Endothelial cell of hepatic sinusoid (primary cell): ENCODE data around the gene HDAC4.
"Not testable (repeated sequence)": the region's sequence is repeated elsewhere in the genome, so short reads cannot be mapped to it uniquely, and the experiment has no call there.

ENCODE experiments used
- in situ Hi-C: cut with HindIII; loops from 2 replicates; pipeline ENCODE4 v1.10.0; 2017; ENCODE audit warnings: low sequenced_read_pairs

HDAC4 gene

DNA sequence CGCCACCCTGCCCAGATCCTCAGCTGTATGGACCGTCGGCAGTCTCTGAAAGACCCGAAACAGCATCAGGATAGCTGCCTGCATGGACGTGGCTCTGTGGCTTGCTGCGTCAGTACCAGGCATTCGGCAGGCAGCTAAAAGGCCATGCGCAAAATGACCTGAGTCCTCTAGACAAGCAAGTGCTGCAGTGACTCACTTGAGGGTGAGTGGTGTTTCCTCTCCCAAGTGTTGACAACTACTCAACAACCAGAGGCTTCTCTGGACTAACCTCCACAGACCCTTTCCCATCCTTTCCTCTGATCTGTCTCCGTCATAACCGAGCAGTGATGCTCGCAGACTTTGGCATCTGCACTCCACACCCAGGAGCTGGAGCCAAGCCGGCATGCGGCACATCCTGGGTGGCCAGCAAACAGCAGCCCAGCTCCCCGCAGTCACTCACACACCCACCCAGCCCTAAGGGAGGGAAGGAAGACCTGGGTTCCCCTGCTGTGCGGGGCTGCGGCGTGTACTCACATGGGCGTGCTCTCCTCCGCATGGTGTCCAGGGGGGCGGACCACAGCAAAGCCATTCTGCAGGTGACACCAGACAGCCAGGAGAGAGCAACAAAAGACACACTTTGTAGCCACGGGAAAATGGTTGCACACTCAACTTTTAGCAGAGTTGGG, 313.6 kb downstream of the HDAC4 start:
- in situ Hi-C loops = loop anchor here (25.0 kb wide), 1 partner anchor 575 kb away; no protein-coding TSS in a partner anchor

DNA sequence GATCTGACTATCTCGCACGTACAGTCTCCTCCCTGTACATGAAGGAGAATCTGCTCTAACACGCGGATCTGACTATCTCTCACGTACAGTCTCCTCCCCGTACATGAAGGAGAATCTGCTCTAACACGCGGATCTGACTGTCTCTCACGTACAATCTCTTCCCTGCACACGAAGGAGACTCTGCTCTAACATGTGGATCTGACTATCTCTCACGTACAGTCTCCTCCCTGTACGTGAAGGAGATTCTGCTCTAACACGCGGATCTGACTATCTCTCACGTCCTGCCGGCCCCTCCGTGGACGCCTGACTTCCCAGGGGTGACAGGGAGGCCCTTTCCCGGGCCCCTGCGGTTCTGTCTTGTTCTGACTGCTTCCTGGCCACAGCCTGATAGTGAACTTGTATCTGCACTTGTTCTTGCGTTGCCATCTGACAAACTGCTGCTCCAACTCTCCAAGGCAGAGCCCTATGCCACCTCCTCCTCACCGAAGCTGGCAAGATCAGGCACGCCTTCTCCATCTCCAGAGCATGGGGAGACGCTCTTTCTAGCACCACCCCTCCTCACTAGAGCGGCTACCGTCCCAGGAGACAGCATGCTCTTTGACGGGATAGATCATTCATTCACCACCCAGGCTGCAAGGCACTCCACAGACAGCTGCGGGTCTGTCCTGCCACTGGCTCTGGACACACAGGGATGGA, 314.3 kb downstream of the HDAC4 start:
- in situ Hi-C loops = loop anchor here (25.0 kb wide), 1 partner anchor 574 kb away; no protein-coding TSS in a partner anchor

DNA sequence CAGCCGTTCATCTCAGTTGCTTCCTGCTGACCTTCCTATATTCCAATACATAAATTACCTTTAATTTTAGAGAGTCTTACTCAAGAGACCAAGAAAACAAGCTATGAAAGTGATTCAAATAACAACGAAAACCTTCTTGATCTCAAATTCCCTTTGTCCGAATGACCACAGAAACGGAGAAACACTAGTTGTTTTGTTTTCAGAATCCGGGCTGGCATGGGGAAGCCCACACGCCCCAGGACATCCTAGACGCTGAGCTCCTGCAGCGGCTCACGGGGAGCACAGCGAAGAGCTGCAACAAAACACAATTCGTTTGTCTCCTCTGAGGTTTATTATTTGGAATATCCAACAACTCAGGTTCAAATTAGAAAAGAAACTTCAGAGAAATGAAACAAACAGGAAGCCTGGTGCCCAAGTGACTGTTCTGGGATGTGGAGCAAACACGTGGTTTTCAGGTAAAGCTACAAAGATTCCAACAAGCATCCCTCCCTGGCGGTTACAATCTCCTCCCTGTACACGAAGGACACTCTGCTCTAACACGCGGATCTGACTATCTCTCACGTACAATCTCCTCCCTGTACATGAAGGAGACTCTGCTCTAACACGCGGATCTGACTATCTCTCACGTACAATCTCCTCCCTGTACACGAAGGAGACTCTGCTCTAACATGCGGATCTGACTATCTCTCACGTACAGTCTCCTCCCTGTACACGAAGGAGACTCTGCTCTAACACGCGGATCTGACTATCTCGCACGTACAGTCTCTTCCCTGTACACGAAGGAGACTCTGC, 315.4 kb downstream of the HDAC4 start:
- in situ Hi-C loops = loop anchor here (25.0 kb wide), 1 partner anchor 573 kb away; no protein-coding TSS in a partner anchor

DNA sequence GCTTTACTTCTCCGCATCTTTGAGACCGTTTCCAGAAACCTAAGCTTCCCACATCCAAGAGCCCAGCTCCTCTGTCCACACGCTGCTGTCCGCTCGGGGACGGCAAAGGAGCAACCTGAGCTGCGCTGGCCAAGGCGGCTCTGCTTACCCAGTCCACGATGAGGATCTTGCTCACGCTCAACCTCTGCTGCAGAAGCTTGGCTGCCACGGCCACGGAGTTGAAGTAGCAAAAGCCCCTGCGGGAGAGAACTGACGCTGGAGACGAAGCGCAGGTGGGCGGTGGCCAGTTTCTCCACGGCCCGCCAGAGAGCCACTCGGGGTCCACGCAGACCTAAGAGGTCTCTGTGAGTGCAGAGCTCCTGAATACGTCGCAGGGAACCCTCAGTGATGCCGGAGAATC, 316.8 kb downstream of the HDAC4 start:
- in situ Hi-C loops = loop anchor here (25.0 kb wide), 1 partner anchor 572 kb away; no protein-coding TSS in a partner anchor

DNA sequence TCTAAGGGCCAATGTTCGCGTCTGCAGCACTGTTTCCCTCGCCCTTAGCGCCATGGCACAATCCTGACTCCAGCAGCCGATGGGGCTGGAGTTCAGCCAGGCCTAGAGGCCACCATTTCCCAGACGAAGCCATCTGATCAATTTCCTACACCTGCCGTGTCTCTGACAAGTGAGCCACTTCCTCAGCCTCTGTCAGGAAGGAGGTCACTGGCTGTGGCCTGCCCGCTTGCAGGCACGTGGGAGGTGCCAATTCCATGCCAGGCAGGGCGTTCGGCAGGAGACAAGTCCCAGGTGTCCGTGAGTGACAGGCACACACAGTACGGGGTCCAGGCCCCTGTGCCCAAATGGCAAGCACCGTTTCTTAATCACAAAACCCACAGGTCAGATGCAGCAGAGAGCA, 318.4 kb downstream of the HDAC4 start:
- in situ Hi-C loops = loop anchor here (25.0 kb wide), 1 partner anchor 570 kb away; no protein-coding TSS in a partner anchor

DNA sequence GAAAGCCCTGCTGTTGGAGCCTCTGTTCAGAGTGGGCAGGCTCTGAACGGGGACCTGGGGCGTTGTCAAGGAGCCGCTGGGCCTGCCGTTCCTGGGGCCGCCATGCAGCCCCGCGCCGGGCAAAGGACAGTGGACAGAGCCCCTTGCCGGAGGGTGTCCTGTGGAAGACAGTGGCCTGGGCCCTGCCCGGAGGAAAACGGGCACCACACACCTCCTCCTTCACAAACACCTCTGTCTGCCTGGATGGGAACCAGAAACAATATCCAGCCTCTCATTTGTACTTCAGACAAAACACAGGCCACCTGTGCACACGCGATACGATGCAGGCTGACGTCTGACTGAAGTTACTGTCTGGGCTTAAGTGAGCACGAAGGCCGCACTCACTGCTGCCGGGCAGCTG, 319.2 kb downstream of the HDAC4 start:
- in situ Hi-C loops = loop anchor here (25.0 kb wide), 1 partner anchor 569 kb away; no protein-coding TSS in a partner anchor

DNA sequence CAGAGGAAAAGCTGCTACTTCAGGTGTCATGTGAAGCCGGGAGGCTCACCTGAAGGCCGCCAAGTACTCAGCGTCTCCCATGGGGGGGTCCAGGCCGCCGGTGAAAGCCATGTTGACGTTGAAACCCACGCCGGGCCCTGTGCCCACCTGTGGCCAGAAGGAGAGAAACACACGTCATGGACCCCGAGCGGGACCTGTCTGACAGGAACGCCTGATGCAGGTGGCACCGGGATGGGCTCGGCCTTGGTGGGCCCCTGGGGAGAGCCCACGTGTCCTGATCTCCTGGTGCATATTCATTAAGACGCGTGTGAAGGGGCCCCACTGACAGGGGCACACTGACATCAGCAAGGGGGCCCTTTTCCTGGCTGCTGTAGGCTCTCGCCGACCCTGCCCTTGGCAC, 319.8 kb downstream of the HDAC4 start:
- in situ Hi-C loops = loop anchor here (25.0 kb wide), 1 partner anchor 569 kb away; no protein-coding TSS in a partner anchor

DNA sequence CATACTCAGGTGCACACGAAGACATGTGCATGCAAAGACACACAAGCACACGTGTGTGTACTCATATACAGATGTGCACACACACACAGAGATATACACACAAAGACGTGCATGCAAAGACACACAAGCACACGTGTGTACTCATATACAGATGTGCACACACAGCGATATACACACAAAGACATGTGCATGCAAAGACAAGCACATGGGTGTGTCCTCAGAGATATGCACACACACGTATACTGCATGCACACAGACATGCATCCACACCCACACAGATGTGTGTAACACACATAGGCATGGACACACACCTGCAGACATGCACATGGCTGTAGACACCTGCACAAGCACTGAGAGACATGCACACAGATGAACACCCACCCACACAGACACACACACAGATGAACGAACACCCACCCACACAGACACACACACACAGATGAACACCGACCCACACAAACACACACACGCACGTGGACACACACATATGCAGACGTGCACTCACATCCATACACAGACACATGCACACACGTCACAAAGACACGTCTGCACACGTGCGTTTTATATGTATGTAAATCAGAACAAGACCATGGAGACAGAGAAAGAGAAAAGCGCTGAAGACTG, 321.0 kb downstream of the HDAC4 start:
- in situ Hi-C loops = loop anchor here (25.0 kb wide), 1 partner anchor 567 kb away; no protein-coding TSS in a partner anchor

DNA sequence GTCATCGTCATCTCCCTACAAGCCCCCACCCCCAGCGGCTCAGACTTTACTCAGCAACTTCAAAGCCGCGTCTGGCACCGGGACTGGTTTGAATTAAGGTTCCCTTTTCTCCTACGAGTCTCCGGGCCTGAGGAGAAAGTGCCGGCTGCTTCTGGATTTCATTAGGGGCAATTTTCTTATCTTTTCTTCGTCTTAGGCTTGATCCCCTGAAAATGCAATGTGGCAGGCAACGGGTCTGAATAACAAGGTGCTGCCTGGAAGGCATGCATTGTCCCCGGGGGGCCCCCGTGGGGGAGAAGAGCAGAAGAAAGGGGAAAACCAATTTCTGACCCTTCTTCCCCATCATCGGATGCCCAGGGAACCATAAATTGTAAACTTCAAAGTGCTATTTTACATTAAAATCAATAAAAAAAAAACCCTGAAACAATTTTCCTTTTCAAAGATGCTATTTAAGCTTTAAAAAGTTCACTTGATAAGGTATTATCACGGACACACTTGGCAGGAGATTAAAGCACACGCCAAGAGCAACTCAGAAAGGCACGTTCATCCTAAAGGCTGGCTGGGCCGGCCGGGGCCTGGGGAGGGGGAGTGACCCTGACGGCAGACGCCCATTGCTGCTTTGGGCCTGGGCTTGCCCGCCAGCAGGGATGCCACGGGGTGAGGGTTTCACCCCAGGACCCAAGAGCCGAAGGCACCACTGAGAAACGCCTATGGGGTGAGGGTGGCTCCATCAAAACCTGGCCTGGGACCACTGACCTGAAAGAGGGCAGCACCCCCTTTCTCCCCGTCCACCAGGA, 322.5 kb downstream of the HDAC4 start:
- in situ Hi-C loops = loop anchor here (25.0 kb wide), 1 partner anchor 566 kb away; no protein-coding TSS in a partner anchor

DNA sequence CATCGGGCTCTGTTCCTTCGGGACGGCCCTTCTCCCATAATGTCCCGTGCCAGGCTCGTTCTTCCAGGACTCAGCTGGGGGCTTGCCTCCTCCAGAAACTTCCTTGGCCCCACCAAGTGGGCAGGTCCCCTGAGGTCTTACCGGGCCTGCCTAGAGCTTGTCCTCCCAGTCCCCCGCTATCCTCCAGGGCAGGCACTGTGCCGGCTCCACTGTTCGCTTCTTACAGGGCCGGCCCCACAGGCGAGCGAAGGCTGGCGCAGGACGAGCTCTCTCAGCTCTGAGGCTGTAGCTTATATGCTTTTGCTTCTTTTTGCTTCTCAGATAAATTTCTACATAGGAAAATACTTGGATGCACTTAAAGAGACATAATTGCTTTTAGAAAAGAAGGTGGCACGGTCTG, 323.6 kb downstream of the HDAC4 start:
- in situ Hi-C loops = loop anchor here (25.0 kb wide), 1 partner anchor 565 kb away; no protein-coding TSS in a partner anchor

DNA sequence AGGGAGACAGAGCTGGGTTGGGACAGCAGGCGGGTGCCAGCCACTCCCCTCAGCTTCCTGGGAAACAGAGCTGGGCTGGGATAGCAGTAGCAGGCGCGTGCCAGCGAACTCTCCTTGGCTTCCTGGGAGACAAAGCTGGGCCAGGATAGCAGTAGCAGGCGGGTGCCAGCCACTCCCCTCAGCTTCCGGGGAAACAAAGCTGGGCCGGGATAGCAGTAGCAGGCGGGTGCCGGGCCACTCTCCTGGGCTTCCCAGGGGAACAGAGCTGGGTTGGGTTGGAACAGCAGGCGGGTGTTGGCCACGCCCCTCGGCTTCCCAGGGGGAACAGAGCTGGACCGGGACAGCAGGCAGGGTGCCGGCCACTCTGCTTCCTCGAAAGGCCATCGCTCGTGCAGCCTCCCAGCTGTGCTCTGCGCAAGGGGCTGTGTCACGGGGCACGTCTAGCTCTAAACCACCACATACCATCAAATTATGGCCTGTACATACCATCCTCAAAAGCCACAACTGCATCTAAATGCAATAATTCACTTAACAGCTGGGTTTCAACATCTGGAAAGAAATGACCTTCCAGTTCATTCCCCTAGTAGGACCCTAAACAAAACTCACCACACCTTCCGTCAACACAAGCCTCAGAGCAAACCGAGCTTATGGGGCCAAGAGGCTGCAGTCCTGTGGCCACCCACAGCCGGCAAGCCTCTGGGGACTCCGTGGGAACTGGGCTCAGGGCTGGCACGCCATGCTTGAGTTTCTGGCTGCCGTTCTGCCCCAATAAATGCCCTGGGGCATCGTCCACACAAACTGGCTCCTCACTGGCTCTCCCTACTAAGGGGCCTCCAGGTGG, 324.7 kb downstream of the HDAC4 start:
- in situ Hi-C loops = loop anchor here (25.0 kb wide), 1 partner anchor 564 kb away; no protein-coding TSS in a partner anchor

DNA sequence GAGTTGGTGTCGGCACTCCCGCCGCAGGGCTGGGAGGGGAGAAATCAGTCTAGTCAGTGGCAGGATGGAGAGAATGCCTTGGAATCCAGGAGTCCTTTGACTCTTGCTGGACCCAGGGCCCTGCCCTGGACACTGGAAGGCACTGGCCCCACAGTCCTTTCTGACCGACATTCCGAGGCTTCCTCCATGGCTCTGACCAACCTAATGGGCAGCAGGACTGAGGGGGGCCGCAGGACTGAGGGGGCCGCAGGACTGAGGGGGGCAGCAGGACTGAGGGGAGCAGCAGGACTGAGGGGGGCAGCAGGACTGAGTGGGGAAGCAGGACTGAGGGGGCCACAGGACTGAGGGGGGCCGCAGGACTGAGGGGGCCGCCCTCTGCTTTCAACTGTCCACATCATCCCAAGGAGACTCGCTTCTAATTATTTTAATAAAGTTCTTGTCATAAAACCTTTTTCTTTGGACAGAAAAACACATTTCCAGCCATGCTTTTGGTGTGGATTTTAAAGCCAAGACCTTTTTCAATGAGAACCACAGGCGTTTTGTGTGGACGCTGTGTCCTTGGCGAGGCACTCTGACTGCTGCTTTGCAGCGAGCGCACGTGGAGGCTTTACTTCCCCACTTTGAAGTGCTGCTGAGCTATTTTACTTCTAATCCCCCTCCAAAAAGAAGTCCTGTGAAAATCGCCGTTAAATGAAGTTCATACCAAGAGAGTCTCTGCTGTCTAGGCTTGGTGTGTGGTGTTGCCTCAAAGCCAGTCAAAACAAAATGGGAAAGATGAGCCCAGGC, 326.9 kb downstream of the HDAC4 start:
- in situ Hi-C loops = no loop called here

DNA sequence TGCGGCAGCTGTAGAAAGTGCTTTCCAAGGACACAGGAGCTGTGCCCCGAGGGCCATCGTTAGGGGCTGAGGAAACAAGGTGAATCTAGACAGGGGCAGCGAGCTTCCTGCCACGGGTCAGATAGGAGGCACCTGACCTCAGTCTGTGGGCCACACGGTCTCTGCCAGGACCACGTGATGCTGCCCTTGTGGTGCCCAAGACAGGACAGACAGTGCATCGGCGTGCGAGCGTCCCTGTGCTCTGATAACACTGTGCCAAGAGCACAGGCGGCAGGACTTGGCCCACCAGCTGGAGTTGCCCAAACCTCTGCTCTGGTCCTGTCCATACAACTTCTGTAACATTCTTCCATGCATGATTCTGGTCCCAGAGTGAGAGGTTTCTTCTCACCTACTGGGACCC, 327.6 kb downstream of the HDAC4 start:
- in situ Hi-C loops = no loop called here

DNA sequence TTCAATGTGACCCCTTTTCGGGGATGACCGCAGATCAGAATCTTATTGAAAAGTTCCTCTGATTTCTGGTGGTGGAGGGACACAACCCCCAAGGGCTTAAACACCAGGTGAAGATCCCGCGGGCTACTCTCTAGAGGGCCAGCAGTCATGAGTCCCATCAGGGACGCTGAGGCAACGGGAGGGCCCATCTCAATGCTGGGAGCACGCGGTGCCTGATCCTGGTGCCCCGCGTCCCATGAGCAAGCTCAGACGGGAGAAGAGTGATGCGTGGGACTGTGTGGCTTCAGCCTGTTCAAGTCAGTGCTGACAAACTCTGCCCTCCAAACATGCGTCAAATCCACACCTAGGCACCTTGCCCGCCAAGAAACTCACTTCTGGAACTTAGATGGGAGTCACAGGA, 328.0 kb downstream of the HDAC4 start:
- in situ Hi-C loops = no loop called here

DNA sequence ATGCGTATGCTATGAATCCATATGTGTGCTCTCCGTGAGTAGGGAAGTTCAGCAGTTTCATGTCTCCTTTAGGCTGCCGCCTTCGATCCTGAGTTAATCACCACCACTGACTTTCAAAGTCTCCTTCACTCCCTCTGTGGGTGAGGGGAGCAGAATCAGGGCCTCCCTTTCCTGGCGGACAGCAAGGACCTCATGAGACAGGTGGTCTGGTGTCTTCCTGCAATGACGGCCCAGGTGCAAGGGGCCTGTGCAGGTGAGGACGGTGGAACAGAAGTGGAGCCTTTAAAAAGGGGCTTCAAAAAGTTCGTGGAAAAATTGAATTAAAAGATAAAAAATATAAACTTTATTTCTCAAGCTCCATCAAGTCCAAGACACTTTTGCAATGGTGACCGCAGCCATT, 330.4 kb downstream of the HDAC4 start:
- in situ Hi-C loops = no loop called here

DNA sequence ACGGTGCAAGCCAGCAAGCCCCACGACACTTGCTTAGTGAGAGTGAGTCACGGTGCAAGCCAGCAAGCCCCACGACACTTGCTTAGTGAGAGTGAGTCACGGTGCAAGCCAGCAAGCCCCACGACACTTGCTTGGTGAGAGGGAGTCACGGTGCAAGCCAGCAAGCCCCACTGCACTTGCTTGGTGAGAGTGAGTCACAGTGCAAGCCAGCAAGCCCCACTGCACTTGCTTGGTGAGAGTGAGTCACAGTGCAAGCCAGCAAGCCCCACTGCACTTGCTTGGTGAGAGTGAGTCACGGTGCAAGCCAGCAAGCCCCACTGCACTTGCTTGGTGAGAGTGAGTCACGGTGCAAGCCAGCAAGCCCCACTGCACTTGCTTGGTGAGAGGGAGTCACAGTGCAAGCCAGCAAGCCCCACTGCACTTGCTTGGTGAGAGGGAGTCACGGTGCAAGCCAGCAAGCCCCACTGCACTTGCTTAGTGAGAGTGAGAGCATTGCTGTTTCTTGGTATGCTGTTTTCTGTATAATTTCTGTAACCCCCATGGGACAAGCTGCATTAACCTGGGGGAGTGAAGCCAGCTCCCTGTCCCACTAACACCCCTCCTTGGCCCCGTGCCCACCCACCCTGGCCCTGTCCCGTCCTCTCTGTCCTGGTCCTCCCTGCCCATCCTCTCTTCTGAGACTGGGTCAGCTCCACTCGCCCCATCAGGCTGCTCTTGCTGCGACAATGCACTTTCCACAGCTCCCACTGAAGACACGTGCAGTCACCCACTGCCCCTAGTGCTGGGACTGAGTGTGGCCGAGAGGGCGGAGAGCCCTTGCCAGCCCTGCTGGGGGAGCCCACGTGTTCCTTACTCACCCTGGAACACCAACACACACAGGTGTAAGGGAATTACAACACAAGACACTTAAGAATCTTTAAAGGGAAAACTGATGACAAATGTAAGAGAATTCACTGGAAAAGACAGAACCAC, 331.2 kb downstream of the HDAC4 start:
- in situ Hi-C loops = not testable (repeated sequence)

DNA sequence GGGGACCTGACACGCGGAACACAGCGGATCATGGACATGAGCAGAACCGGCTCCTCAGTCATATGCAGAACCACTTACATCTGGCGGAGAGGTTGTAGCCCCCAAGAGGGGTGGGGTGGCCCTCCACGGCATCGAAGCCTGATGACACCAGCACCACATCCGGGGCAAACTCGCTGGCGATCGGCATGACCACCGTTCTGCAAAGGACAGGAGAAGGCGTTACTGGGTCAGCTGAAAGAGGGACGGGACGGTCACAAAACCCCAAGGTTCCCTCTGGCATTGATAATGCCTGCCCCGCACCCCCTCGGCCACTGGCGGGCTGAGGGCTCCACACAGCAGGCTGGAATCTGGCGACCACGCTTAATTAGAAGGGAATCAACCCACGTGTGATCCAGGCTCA, 332.4 kb downstream of the HDAC4 start:
- in situ Hi-C loops = no loop called here
